OCI-LY7 (cell line): Measurements from ENCODE around the gene UHRF2. TPM values are rescaled to one million over a fixed set of nuclear protein-coding genes. Genes with fewer than 3 reads are reported as not detected.

ENCODE experiments used
- BruUV-seq: library from RNA; stranded (reverse); fragments of 400-500 nt; replicated peaks from 2 replicates; lab custom pipeline; 2021; lab: Mats Ljungman, UMichigan
- CTCF ChIA-PET: fragments of 300-600 bp; sonication (Branson Sonifier 250); formaldehyde crosslinking; loops from one replicate; lab custom pipeline; 2022; ENCODE audit warnings: antibody characterized with exemption; ENCODE audit not compliant: unreplicated experiment; lab: Charles Lee
- POLR2A ChIA-PET: fragments of 300-600 bp; sonication (Branson Sonifier 250); formaldehyde crosslinking; loops from one replicate; lab custom pipeline; 2022; ENCODE audit warnings: antibody characterized with exemption; lab: Charles Lee
- DNase-seq: peaks from one replicate; pipeline ENCODE4 v3.0.0-alpha.2; 2015; ENCODE audit warnings: low spot score
- H2AFZ ChIP-seq: fragments of 200-600 bp; sonication (generic), shearing (Covaris generic); 2 replicates; pipeline ENCODE4 v1.6.1; 2014; ENCODE audit warnings: mild to moderate bottlenecking, antibody characterized with exemption, low read length, moderate library complexity
- H3K27ac ChIP-seq: fragments of 200-600 bp; sonication (generic); 2 replicates; pipeline ENCODE4 v1.5.1; 2014; ENCODE audit warnings: mixed run types, low read depth, mild to moderate bottlenecking, moderate library complexity, low read length, inconsistent platforms; ENCODE audit not compliant: poor library complexity, severe bottlenecking
- H3K36me3 ChIP-seq: fragments of 200-600 bp; sonication (generic); 2 replicates; pipeline ENCODE4 v1.6.1; 2014; ENCODE audit warnings: mild to moderate bottlenecking, antibody characterized with exemption, low read length, moderate library complexity, mixed read lengths; ENCODE audit not compliant: insufficient read depth
- H3K4me1 ChIP-seq: fragments of 200-600 bp; sonication (generic); 2 replicates; pipeline ENCODE4 v1.5.1; 2014; ENCODE audit warnings: mild to moderate bottlenecking, low read length; ENCODE audit not compliant: insufficient read depth, poor library complexity, severe bottlenecking
- H3K4me2 ChIP-seq: fragments of 200-600 bp; sonication (generic); 2 replicates; pipeline ENCODE4 v1.6.1; 2014; ENCODE audit warnings: mild to moderate bottlenecking, low read length
- H3K4me3 ChIP-seq: fragments of 200-600 bp; sonication (generic); 2 replicates; pipeline ENCODE4 v1.5.1; 2014; ENCODE audit warnings: mild to moderate bottlenecking, low read depth, low read length; ENCODE audit not compliant: poor library complexity, severe bottlenecking
- H3K79me2 ChIP-seq: fragments of 200-600 bp; sonication (generic); 2 replicates; pipeline ENCODE4 v1.6.1; 2016; ENCODE audit warnings: low read depth, mild to moderate bottlenecking, low read length, moderate library complexity, mixed read lengths; ENCODE audit not compliant: insufficient read depth
- H3K9me2 ChIP-seq: fragments of 200-600 bp; sonication (generic); 2 replicates; pipeline ENCODE4 v1.6.1; 2016; ENCODE audit warnings: mild to moderate bottlenecking, low read length, mixed read lengths; ENCODE audit not compliant: insufficient read depth
- H3K9me3 ChIP-seq: fragments of 200-600 bp; sonication (generic); 2 replicates; pipeline ENCODE4 v1.6.1; 2014; ENCODE audit warnings: mild to moderate bottlenecking, mixed run types, low read length, mixed read lengths
- H4K20me1 ChIP-seq: fragments of 200-600 bp; sonication (generic); 2 replicates; pipeline ENCODE4 v1.6.1; 2014; ENCODE audit warnings: mild to moderate bottlenecking, antibody characterized with exemption, low read length, moderate library complexity, mixed read lengths; ENCODE audit not compliant: insufficient read depth
- CTCF ChIP-seq: fragments of 200-600 bp; sonication (generic); conservative IDR thresholded peaks from 2 replicates; pipeline ENCODE4 v1.5.1; 2014; ENCODE audit warnings: mild to moderate bottlenecking, antibody characterized with exemption, low read length, moderate library complexity, mixed read lengths
- EZH2phosphoT487 ChIP-seq: fragments of 200-600 bp; sonication (generic); IDR thresholded peaks from 2 replicates; pipeline ENCODE4 v1.6.1; 2018; ENCODE audit warnings: low read depth, borderline replicate concordance, mild to moderate bottlenecking, mixed run types, antibody characterized with exemption, low read length, moderate library complexity, mixed read lengths
- intact Hi-C: fragments of 100-400 bp; cut with micrococcal nuclease; formaldehyde crosslinking; loops from one replicate; pipeline ENCODE4 v1.10.0; 2022; ENCODE audit not compliant: unreplicated experiment
- small RNA-seq: library from RNA; depleted of rRNA; stranded (forward); fragments of <200 nt; gene quantifications from one replicate; pipeline ENCODE3, GENCODE V24; 2014
- total RNA-seq, 2 experiments: library from RNA; depleted of rRNA in 1 of 2; stranded (reverse); fragments of >200 nt in 1 of 2; shearing (Covaris generic) in 1 of 2; gene quantifications; 2 replicates each; pipeline ENCODE4 v1.2.3, GENCODE V29; 2014 to 2022

UHRF2 gene
- total RNA-seq, 2 experiments from 2014 or later, result 70.1 to 76.6 TPM

- Histone ChIP-seq H2AFZ (no peak overlapping the region), H3K27ac (no peak overlapping the region), H3K4me1 (no peaks in the 10 kb centered on the region), H3K4me3 (no peak overlapping the region), H3K79me2 (no peaks in the 10 kb centered on the region), H3K36me3 (no peaks in the 10 kb centered on the region), H3K4me2 (no peak overlapping the region), H3K9me2 (no peaks in the 10 kb centered on the region), H4K20me1 (no peaks in the 10 kb centered on the region), H3K9me3 (no peaks in the 10 kb centered on the region)
- intact Hi-C loops, result no loop called here
- ChIA-PET CTCF (no interaction called here), POLR2A (no interaction called here)
- no peak for TF ChIP-seq EZH2phosphoT487
- BruUV-seq, result no TSS peak
- no peak for DNase-seq
Observed at GRCh38 chr9:6552033-6552432, 139.0 kb downstream of the UHRF2 start.

- Histone ChIP-seq H3K4me2 (no peak overlapping the region), H3K9me2 (no peaks in the 10 kb centered on the region), H4K20me1 (no peaks in the 10 kb centered on the region), H3K4me1 (no peaks in the 10 kb centered on the region), H2AFZ (no peak overlapping the region), H3K27ac (no peak overlapping the region), H3K36me3 (no peaks in the 10 kb centered on the region), H3K9me3 (no peaks in the 10 kb centered on the region), H3K4me3 (no peak overlapping the region), H3K79me2 (no peaks in the 10 kb centered on the region)
- POLR2A ChIA-PET, result no interaction called here
- CTCF ChIA-PET, result no interaction called here
- intact Hi-C loops, result no loop called here
- BruUV-seq, result no TSS peak
- TF ChIP-seq CTCF (no peak), EZH2phosphoT487 (no peak)
- DNase-seq, result no peak
Observed at GRCh38 chr9:6552498-6553121, 139.6 kb downstream of the UHRF2 start.

GRCh38 chr9:6553866-6554265, 140.9 kb downstream of the UHRF2 start:
- Histone ChIP-seq H3K4me3 (no peak overlapping the region), H3K4me2 (no peak overlapping the region), H3K27ac (no peak overlapping the region), H3K9me3 (no peaks in the 10 kb centered on the region), H3K36me3 (no peaks in the 10 kb centered on the region), H3K79me2 (no peaks in the 10 kb centered on the region), H2AFZ (no peak overlapping the region), H3K9me2 (no peaks in the 10 kb centered on the region), H4K20me1 (no peaks in the 10 kb centered on the region), H3K4me1 (no peaks in the 10 kb centered on the region)
- DNase-seq, result no peak
- BruUV-seq, result no TSS peak
- intact Hi-C loops, result no loop called here
- CTCF ChIA-PET, result no interaction called here
- no peak for TF ChIP-seq CTCF
- no peak for TF ChIP-seq EZH2phosphoT487
- POLR2A ChIA-PET, result interaction anchor here (0.6 to 1.2 kb wide), 2 partner anchors 13 to 125 kb away, joined by 3 to 4 read pairs; no protein-coding TSS in a partner anchor

Small RNA genes lying within 50 kb of the gene (small RNA-seq; reads per million reads assigned to genes)
- gene RN7SL25P, result not detected

Other genes with a start within 250 kb of the UHRF2 start
- not detected in 2 replicates for gene IL33, start 197.4 kb upstream of the UHRF2 start, total RNA-seq (2014; rRNA removed; shearing (Covaris generic))
- gene IL33, start 197.4 kb upstream of the UHRF2 start, total RNA-seq (2022), result not detected in 2 replicates
- gene TPD52L3, start 84.8 kb upstream of the UHRF2 start, total RNA-seq (2014; rRNA removed; shearing (Covaris generic)), result not detected in 2 replicates
- not detected in 2 replicates for gene TPD52L3, start 84.8 kb upstream of the UHRF2 start, total RNA-seq (2022)
- not detected in 2 replicates for gene GLDC, start 232.5 kb downstream of the UHRF2 start, total RNA-seq (2014; rRNA removed; shearing (Covaris generic))
- not detected in 2 replicates for gene GLDC, start 232.5 kb downstream of the UHRF2 start, total RNA-seq (2022)